Measurements from ENCODE around the gene SCN8A. TPM values are rescaled to one million over a fixed set of nuclear protein-coding genes. Genes with fewer than 3 reads are reported as not detected.

SCN8A gene
- total and polyA plus RNA-seq, 2 experiments from 2014 or later: 4.6 to 23.9 TPM

GRCh38 chr12:51746416-51746815 is 155.4 kb downstream of the SCN8A start (continued):
- no peak for TF ChIP-seq ZNF462 (CRISPR knock-in tag; IDR thresholded peaks at IDR 0.05)
- no peak for TF ChIP-seq JUNB (IDR thresholded peaks at IDR 0.05; ENCODE audit: unreplicated experiment)
- TF ChIP-seq REST (IDR thresholded peaks at IDR 0.05; ENCODE audit: unreplicated experiment): no peak
- TF ChIP-seq POLR2AphosphoS5 (IDR thresholded peaks at IDR 0.05; ENCODE audit: low read depth): no peak
- no peak for TF ChIP-seq NANOG (IDR thresholded peaks at IDR 0.05; ENCODE audit: borderline replicate concordance)
- TF ChIP-seq CREB1 (CRISPR knock-in tag; IDR thresholded peaks at IDR 0.05; ENCODE audit: low read depth): no peak
- TF ChIP-seq EZH2 (IDR thresholded peaks at IDR 0.05; ENCODE audit: low read depth, unreplicated experiment): no peak

Measured in GM23338 (cell line).